KMS-11 (cell line): ENCODE results near the gene PTPRN2.

Experiments
- H2AFZ ChIP-seq: fragments of 200-600 bp; sonication (generic); 2 replicates; pipeline ENCODE4 v1.6.1; 2016; ENCODE audit warnings: antibody characterized with exemption, mixed run types, low read depth
- H3K27ac ChIP-seq: fragments of 200-600 bp; sonication (generic); 2 replicates; pipeline ENCODE4 v1.6.1; 2016; ENCODE audit warnings: mild to moderate bottlenecking, mixed run types
- H3K27me3 ChIP-seq: fragments of 200-600 bp; sonication (generic); 2 replicates; pipeline ENCODE4 v1.6.1; 2017; ENCODE audit warnings: mild to moderate bottlenecking, low read depth, mixed run types, moderate library complexity; ENCODE audit not compliant: insufficient read depth
- H3K36me3 ChIP-seq: fragments of 200-600 bp; sonication (generic); 2 replicates; pipeline ENCODE4 v1.6.1; 2017; ENCODE audit warnings: mild to moderate bottlenecking, mixed run types; ENCODE audit not compliant: insufficient read depth
- H3K4me1 ChIP-seq: fragments of 200-600 bp; sonication (generic); 2 replicates; pipeline ENCODE4 v1.6.1; 2016; ENCODE audit warnings: mild to moderate bottlenecking, low read depth, mixed run types; ENCODE audit not compliant: poor library complexity, severe bottlenecking
- H3K4me2 ChIP-seq: fragments of 200-600 bp; sonication (generic); 2 replicates; pipeline ENCODE4 v1.7.0; 2016; ENCODE audit warnings: mild to moderate bottlenecking, mixed run types
- H3K4me3 ChIP-seq: fragments of 200-600 bp; sonication (generic); IDR thresholded peaks from 2 replicates; pipeline ENCODE4 v1.6.1; 2017; ENCODE audit warnings: low read depth, low read length, mixed read lengths; ENCODE audit not compliant: insufficient read depth
- H3K79me2 ChIP-seq: fragments of 200-600 bp; sonication (generic); 2 replicates; pipeline ENCODE4 v1.6.1; 2016; ENCODE audit warnings: low read depth, mixed run types; ENCODE audit not compliant: insufficient read depth
- H3K9ac ChIP-seq: fragments of 200-600 bp; sonication (generic); 2 replicates; pipeline ENCODE4 v1.6.1; 2016; ENCODE audit warnings: mild to moderate bottlenecking, mixed run types
- H4K20me1 ChIP-seq: fragments of 200-600 bp; sonication (generic); 2 replicates; pipeline ENCODE4 v1.6.1; 2016; ENCODE audit warnings: mild to moderate bottlenecking, mixed run types; ENCODE audit not compliant: insufficient read depth
- TF ChIP-seq, protein P1 (sequence below): fragments of 200-600 bp; sonication (generic); conservative IDR thresholded peaks from 2 replicates; pipeline ENCODE4 v1.6.1; 2017; ENCODE audit warnings: low read depth, mild to moderate bottlenecking, antibody characterized with exemption, low read length, moderate library complexity, mixed read lengths

Gene PTPRN2

DNA sequence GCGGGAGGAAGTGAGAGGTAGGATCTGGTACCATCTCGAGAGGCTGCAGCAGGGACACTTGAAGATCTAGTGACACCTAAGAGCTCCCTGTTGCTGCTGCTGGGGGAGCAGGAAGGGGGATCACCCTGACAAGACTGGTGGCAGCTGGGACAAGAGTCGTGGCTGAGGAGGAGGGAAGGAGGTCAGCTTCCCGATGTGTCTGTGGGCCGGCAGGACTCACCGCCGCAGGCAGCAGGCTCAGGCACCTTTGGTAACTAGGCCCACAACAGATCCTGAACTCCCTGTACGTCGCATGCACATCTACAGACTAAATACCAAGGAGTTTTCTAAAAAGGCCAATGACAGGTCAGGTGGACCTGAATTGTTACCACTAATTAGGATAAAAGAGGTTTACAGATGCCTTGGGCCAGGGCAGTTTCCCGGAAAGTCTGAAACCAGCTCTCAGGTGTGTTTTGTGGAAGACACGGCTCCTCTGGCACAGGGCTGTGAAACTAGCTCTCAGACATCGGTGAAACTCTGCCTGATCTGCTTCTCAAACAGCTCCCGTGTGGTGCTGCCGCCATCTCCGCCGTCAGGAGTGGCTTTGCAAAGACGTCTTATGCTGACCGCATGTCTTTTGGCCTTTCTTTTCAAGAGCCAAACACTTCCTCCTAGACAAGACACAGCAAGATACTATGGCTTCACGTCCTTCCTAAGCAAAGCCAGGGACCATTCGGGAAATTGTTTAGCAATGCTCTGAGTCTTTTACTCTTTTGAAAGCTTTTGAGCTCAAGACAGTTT lies 609.7 kb downstream of the PTPRN2 start:
- H3K27me3 ChIP-seq, result no peaks in the 10 kb centered on the region; the same call in 1 of the 2 replicates
- H3K9ac ChIP-seq, result no peak overlapping the region
- H3K4me1 ChIP-seq, result no peaks in the 10 kb centered on the region
- H3K4me2 ChIP-seq, result no peak overlapping the region
- H4K20me1 ChIP-seq, result no peaks in the 10 kb centered on the region
- TF ChIP-seq, protein P1, sequence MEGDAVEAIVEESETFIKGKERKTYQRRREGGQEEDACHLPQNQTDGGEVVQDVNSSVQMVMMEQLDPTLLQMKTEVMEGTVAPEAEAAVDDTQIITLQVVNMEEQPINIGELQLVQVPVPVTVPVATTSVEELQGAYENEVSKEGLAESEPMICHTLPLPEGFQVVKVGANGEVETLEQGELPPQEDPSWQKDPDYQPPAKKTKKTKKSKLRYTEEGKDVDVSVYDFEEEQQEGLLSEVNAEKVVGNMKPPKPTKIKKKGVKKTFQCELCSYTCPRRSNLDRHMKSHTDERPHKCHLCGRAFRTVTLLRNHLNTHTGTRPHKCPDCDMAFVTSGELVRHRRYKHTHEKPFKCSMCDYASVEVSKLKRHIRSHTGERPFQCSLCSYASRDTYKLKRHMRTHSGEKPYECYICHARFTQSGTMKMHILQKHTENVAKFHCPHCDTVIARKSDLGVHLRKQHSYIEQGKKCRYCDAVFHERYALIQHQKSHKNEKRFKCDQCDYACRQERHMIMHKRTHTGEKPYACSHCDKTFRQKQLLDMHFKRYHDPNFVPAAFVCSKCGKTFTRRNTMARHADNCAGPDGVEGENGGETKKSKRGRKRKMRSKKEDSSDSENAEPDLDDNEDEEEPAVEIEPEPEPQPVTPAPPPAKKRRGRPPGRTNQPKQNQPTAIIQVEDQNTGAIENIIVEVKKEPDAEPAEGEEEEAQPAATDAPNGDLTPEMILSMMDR, result no peak
- no peaks in the 10 kb centered on the region for H3K79me2 ChIP-seq
- no peak overlapping the region for H2AFZ ChIP-seq
- no peak overlapping the region for H3K4me3 ChIP-seq
- H3K36me3 ChIP-seq, result no peaks in the 10 kb centered on the region
- no peak overlapping the region for H3K27ac ChIP-seq

DNA sequence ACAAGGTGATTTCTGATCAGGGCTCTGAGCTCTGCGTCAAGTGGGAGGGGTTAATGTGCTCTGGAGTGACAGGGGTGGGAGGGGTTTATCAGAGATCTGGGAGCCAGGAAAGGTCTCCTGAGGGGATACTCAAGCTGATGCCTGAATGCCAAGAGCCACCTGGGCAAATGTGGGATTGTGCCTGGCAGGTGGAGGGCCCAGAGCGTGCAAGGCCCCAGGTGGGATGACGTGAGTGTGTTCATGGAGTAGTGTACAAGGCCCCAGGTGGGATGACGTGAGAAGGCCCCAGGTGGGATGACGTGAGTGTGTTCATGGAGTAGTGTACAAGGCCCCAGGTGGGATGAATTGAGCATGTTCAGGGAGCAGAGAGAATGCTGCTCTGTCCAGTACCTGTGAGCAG lies 610.3 kb downstream of the PTPRN2 start:
- no peaks in the 10 kb centered on the region; the same call in 1 of the 2 replicates for H3K27me3 ChIP-seq
- no peaks in the 10 kb centered on the region for H3K36me3 ChIP-seq
- no peak overlapping the region for H3K27ac ChIP-seq
- H3K4me2 ChIP-seq, result no peak overlapping the region
- H4K20me1 ChIP-seq, result no peaks in the 10 kb centered on the region
- no peak overlapping the region for H3K4me3 ChIP-seq
- TF ChIP-seq, protein P1, result no peak
- no peak overlapping the region for H2AFZ ChIP-seq
- no peaks in the 10 kb centered on the region for H3K4me1 ChIP-seq
- no peak overlapping the region for H3K9ac ChIP-seq
- H3K79me2 ChIP-seq, result no peaks in the 10 kb centered on the region

DNA sequence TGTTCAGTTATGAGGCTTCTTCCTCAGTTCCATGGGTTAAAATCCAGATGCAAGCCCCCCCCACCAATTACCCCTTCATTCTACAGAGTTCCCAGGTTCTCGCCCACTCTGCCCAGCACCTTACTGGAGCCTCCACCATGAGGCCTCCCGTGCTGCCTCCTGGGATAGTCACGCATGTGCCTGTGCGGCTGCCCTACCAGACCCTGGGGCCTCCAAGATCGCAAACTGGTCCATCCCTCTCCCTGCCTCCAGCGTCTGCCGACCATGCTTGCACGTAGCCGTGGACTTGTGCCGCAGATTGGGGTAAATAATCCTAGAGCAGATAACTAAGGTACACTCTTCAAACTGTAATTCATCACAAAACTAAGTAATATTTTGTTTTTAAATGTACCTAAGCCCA lies 611.2 kb downstream of the PTPRN2 start:
- H3K79me2 ChIP-seq, result no peaks in the 10 kb centered on the region
- no peak overlapping the region for H3K4me2 ChIP-seq
- no peaks in the 10 kb centered on the region for H3K4me1 ChIP-seq
- no peak overlapping the region for H3K9ac ChIP-seq
- H3K27ac ChIP-seq, result no peak overlapping the region
- H4K20me1 ChIP-seq, result no peaks in the 10 kb centered on the region
- no peaks in the 10 kb centered on the region for H3K36me3 ChIP-seq
- TF ChIP-seq, protein P1, result no peak
- no peaks in the 10 kb centered on the region; the same call in 1 of the 2 replicates for H3K27me3 ChIP-seq
- H2AFZ ChIP-seq, result no peak overlapping the region
- no peak overlapping the region for H3K4me3 ChIP-seq

DNA sequence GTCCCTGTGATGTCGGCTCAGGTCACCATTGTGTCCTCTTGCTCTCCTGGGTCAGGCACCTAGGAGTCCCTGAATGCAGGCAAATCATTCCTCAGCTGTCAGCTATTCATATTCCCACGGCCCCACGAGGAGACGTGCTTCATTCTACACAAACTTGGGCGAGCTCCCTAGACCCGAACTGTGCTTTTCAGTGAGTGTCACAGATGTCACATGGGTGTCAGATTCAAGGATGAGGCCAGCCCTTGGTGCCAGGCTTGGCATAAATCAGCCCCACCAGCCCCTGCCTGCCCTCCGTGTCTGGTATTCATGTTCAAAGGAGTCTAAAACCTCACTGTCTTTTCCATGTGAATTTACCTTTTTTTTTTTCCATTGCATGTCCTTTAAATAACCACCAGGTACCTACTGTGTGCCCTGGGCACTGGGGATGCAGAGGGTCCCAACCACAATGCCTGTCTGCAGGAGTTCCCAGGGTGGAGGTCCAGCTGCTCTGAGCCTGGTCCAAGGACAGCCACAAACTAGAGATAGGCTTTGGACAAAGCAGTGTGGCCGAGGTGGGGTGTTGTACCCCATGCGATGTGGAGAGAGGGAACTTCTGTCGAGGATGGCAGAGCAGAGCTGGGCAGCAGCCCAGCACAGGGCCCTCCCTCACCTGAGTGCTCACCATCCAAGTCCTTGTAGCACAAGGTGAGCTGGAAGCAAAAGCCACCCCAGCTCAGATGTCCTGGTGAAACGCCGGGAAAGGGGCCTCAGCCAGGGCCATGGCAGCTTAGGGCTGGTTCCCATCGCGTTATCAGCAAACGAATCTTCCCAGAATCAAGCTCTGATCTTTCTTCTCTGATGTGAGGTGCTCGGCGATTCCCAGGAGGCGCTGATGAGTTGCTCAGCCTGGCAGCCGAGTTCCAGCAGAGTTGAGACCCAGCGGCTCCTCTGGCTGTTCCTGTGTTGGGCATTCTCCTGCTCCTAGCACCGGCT lies 611.9 kb downstream of the PTPRN2 start:
- Histone ChIP-seq H3K79me2 (no peaks in the 10 kb centered on the region), H3K4me2 (no peak overlapping the region), H4K20me1 (no peaks in the 10 kb centered on the region), H2AFZ (no peak overlapping the region), H3K9ac (no peak overlapping the region), H3K4me1 (no peaks in the 10 kb centered on the region), H3K27ac (no peak overlapping the region), H3K27me3 (no peaks in the 10 kb centered on the region; the same call in 1 of the 2 replicates), H3K4me3 (no peak overlapping the region), H3K36me3 (no peaks in the 10 kb centered on the region)
- TF ChIP-seq, protein P1, result no peak
